ENCODE results near the gene PRKN. TPM values are rescaled to one million over a fixed set of nuclear protein-coding genes. Genes with fewer than 3 reads are reported as not detected.

PRKN gene
- total and polyA plus RNA-seq, 2 donors (not counting 3 experiments of a cell fraction or from before 2014, with no cell fraction given), result 0.06 TPM; not detected in 1

DNA sequence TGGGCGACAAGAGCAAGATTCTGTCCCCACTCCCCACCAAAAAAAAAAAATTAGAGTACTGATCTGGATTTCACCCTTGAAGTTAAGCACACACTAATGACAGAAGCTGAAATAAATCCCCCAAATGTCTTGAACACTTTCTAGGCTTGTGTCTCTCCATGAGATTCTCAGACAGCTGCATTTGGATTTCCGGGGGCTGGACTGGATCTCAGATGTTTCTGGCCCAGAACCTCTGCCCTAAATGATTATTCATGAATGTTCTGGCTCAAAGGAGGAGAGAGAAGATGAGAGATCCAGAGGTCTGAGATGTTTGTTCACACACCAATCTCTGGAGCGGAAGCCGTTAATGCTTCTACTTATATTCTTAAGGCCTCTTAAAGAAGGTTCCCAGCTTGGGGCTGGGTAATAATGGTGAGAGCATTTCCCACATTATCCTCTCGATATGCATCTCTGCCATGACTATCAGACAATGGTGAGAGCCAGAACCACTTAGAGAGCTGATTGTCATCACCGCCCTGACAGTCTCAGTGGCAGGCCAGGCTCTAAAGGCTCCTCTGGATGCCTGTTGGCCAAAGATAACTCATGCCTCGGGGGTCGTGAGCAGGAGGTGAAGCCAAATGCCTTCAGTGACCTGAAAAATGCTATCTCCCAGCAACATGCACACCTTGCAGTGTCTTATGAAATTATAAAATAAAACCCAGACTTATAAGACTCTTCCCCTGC lies 1325.8 kb downstream of the PRKN start:
- Histone ChIP-seq H3K36me3 (ENCODE audit: control insufficient read depth in 2 of 2, extremely low read depth in 1 of 2, insufficient read depth in 2 of 2, low read length in 2 of 2) (no peaks in the 10 kb centered on the region), H3K9ac (replicated peaks; ENCODE audit: extremely low read depth, insufficient read depth, low read length) (no peak overlapping the region), H2AFZ (ENCODE audit: low read depth, low read length) (no peak overlapping the region), H3K27me3 (ENCODE audit: control insufficient read depth in 2 of 2, insufficient read depth in 2 of 2, low read length in 2 of 2) (no peaks in the 10 kb centered on the region), H3K9me3 (replicated peaks; ENCODE audit: control insufficient read depth, insufficient read depth, low read length) (no peaks in the 10 kb centered on the region), H3K4me1 (ENCODE audit: control insufficient read depth, extremely low read depth, insufficient read depth, low read length) (no peaks in the 10 kb centered on the region), H3K4me2 (ENCODE audit: insufficient read depth, low read length) (no peak overlapping the region), H3K4me3 (replicated peaks in 1 of 3; ENCODE audit: insufficient read depth in 1 of 3, low read depth in 1 of 3, low read length in 3 of 3) (no peak overlapping the region), H3K27ac (ENCODE audit: insufficient read depth, low read depth, low read length) (no peak overlapping the region), H4K20me1 (replicated peaks; ENCODE audit: control insufficient read depth, extremely low read depth, insufficient read depth, low read length) (no peaks in the 10 kb centered on the region), H3K9me1 (replicated peaks; ENCODE audit: control insufficient read depth, extremely low read depth, insufficient read depth, low read length) (no peaks in the 10 kb centered on the region), H3K79me2 (ENCODE audit: control insufficient read depth, insufficient read depth, low read length) (no peaks in the 10 kb centered on the region)
- DNase-seq (ENCODE audit: low read depth, low spot score), result no peak
- no peak for FAIRE-seq
- TF ChIP-seq MYC (IDR thresholded peaks at IDR 0.05; ENCODE audit: low read depth, low read length) (no peak), GATA2 (IDR thresholded peaks at IDR 0.05; ENCODE audit: insufficient read depth, insufficient read length, low read depth, low read length) (no peak), POLR2AphosphoS5 (IDR thresholded peaks at IDR 0.05; ENCODE audit: insufficient read depth, low read depth, low read length) (no peak), EZH2 (IDR thresholded peaks at IDR 0.05; ENCODE audit: borderline replicate concordance, low read depth, low read length, severe bottlenecking) (no peak), FOS (IDR thresholded peaks at IDR 0.05; ENCODE audit: borderline replicate concordance, insufficient read depth, low read length) (no peak), MAX (IDR thresholded peaks at IDR 0.05; ENCODE audit: insufficient read depth, insufficient read length) (no peak)
- TF ChIP-seq, protein P1, sequence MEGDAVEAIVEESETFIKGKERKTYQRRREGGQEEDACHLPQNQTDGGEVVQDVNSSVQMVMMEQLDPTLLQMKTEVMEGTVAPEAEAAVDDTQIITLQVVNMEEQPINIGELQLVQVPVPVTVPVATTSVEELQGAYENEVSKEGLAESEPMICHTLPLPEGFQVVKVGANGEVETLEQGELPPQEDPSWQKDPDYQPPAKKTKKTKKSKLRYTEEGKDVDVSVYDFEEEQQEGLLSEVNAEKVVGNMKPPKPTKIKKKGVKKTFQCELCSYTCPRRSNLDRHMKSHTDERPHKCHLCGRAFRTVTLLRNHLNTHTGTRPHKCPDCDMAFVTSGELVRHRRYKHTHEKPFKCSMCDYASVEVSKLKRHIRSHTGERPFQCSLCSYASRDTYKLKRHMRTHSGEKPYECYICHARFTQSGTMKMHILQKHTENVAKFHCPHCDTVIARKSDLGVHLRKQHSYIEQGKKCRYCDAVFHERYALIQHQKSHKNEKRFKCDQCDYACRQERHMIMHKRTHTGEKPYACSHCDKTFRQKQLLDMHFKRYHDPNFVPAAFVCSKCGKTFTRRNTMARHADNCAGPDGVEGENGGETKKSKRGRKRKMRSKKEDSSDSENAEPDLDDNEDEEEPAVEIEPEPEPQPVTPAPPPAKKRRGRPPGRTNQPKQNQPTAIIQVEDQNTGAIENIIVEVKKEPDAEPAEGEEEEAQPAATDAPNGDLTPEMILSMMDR (IDR thresholded peaks at IDR 0.05; ENCODE audit: extremely low read depth in 1 of 2, insufficient read depth in 1 of 2, low read depth in 1 of 2, low read length in 2 of 2), result no peak
- BruUV-seq (replicated peaks), result no TSS peak
- dilution Hi-C loops (cut with MboI; ENCODE audit: extremely low pct_ligation_motif_present, low sequenced_read_pairs), result no loop called here
- CTCF ChIA-PET, result interaction anchor here (1.1 kb wide), 1 partner anchor 16 kb away, joined by 4 read pairs; no protein-coding TSS in a partner anchor
- intact Hi-C loops (cut with micrococcal nuclease), result no loop called here
- POLR2A ChIA-PET, result no interaction called here

All from endothelial cell of umbilical vein (primary cell).